DND-41 (cell line): ENCODE results near the gene CCL13.
"Not testable (repeated sequence)": the region's sequence is repeated elsewhere in the genome, so short reads cannot be mapped to it uniquely, and the experiment has no call there.

Experiments used
- ATAC-seq: fragments of 200-7000 bp; cut with Tn5 transposase; 3 replicates; pipeline ENCODE4 v1.9.1; 2021; ENCODE audit warnings: low read depth; ENCODE audit not compliant: insufficient read depth
- DNase-seq: peaks from one replicate; pipeline ENCODE4 v3.0.0-alpha.2; 2020
- H2AFZ ChIP-seq: 2 replicates; pipeline ENCODE4 v1.6.0; 2012; ENCODE audit warnings: low read depth, low read length
- H3K27ac ChIP-seq: 2 replicates; pipeline ENCODE4 v1.5.1; 2012; ENCODE audit warnings: low read length, inconsistent platforms
- H3K27me3 ChIP-seq: fragments of 200-600 bp; sonication (generic); 2 replicates; pipeline ENCODE4 v1.6.0; 2012; ENCODE audit warnings: low read length, mild to moderate bottlenecking, inconsistent platforms; ENCODE audit not compliant: insufficient read depth, poor library complexity
- H3K36me3 ChIP-seq: 2 replicates; pipeline ENCODE4 v1.5.1; 2012; ENCODE audit warnings: low read length, inconsistent platforms; ENCODE audit not compliant: insufficient read depth
- H3K4me1 ChIP-seq: 2 replicates; pipeline ENCODE4 v1.5.1; 2012; ENCODE audit warnings: mild to moderate bottlenecking, low read length; ENCODE audit not compliant: insufficient read depth
- H3K4me2 ChIP-seq: 2 replicates; pipeline ENCODE4 v1.6.0; 2012; ENCODE audit warnings: mild to moderate bottlenecking, moderate library complexity, low read length, inconsistent platforms; ENCODE audit not compliant: insufficient read depth
- H3K4me3 ChIP-seq, 2 experiments: fragments of 200-600 bp in 1 of 2; shearing (Covaris generic) in 1 of 2; 2 replicates each; pipeline ENCODE4 v1.5.1; 2012 to 2016; ENCODE audit warnings: inconsistent platforms in 2 of 2, low read length in 2 of 2, mild to moderate bottlenecking in 2 of 2, low read depth in 1 of 2, moderate library complexity in 1 of 2
- H3K79me2 ChIP-seq: 2 replicates; pipeline ENCODE4 v1.6.0; 2012; ENCODE audit warnings: low read length, inconsistent platforms; ENCODE audit not compliant: insufficient read depth
- H3K9ac ChIP-seq: 2 replicates; pipeline ENCODE4 v1.6.0; 2012; ENCODE audit warnings: low read depth, mild to moderate bottlenecking, inconsistent platforms, low read length, moderate library complexity
- H3K9me3 ChIP-seq: 2 replicates; pipeline ENCODE4 v1.5.1; 2012; ENCODE audit warnings: low read length, moderate library complexity, mild to moderate bottlenecking, inconsistent platforms; ENCODE audit not compliant: insufficient read depth, severe bottlenecking
- H4K20me1 ChIP-seq: 2 replicates; pipeline ENCODE4 v1.6.0; 2012; ENCODE audit warnings: low read length; ENCODE audit not compliant: insufficient read depth
- EZH2 ChIP-seq: IDR thresholded peaks from 3 replicates; pipeline ENCODE4 v1.6.1; 2012; ENCODE audit warnings: borderline replicate concordance, low read depth, mild to moderate bottlenecking, moderate library complexity, low read length, inconsistent platforms; ENCODE audit not compliant: severe bottlenecking
- TF ChIP-seq, protein P1 (sequence below): IDR thresholded peaks from 2 replicates; pipeline ENCODE4 v1.5.1; 2012; ENCODE audit warnings: borderline replicate concordance, low read length, moderate library complexity, mild to moderate bottlenecking; ENCODE audit not compliant: poor library complexity, severe bottlenecking; ENCODE audit errors: extremely low read depth

Gene CCL13

GRCh38 chr17:34318474-34318873 lies 37.8 kb upstream of the CCL13 start:
- peak; percentile 25 for DNase-seq

DNA sequence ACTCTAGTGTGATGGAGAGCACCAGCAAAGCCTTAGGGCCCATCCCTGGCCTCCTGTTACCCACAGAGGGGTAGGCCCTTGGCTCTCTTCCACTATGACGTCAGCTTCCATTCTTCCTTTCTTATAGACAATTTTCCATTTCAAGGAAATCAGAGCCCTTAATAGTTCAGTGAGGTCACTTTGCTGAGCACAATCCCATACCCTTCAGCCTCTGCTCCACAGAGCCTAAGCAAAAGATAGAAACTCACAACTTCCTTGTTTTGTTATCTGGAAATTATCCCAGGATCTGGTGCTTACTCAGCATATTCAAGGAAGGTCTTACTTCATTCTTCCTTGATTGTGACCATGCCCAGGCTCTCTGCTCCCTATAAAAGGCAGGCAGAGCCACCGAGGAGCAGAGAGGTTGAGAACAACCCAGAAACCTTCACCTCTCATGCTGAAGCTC lies 37.2 kb upstream of the CCL13 start, which contains the start of gene CCL8:
CCL8 (plus strand) TSS at position 397 of the 445 bp plus-strand sequence. CDS start 67 bp downstream, outside the sequence.
- Histone ChIP-seq H4K20me1 (no peaks in the 10 kb centered on the region), H2AFZ (no peak within 1 kb of the TSS), H3K9me3 (no peaks in the 10 kb centered on the region), H3K4me1 (no peaks in the 10 kb centered on the region), H3K79me2 (no peaks in the 10 kb centered on the region), H3K27me3 (peaks cover 9% of the 10 kb centered on the region), H3K36me3 (no peaks in the 10 kb centered on the region), H3K9ac (no peak within 1 kb of the TSS), H3K27ac (no peak within 1 kb of the TSS), H3K4me2 (no peak within 1 kb of the TSS), H3K4me3 (no peak within 1 kb of the TSS)
- ATAC-seq (no peak), DNase-seq (no peak)
- TF ChIP-seq EZH2: no peak

More at GRCh38 chr17:34318474-34318873, 37.8 kb upstream of the CCL13 start:
- ATAC-seq: no peak
- Histone ChIP-seq H3K27ac (no peak overlapping the region), H3K4me3 (no peak overlapping the region), H3K79me2 (no peaks in the 10 kb centered on the region), H4K20me1 (no peaks in the 10 kb centered on the region), H3K4me1 (no peaks in the 10 kb centered on the region), H3K36me3 (no peaks in the 10 kb centered on the region), H3K9ac (no peak overlapping the region), H3K27me3 (peaks cover 12% of the 10 kb centered on the region), H3K4me2 (no peak overlapping the region), H2AFZ (no peak overlapping the region), H3K9me3 (no peaks in the 10 kb centered on the region)
- TF ChIP-seq, protein P1, sequence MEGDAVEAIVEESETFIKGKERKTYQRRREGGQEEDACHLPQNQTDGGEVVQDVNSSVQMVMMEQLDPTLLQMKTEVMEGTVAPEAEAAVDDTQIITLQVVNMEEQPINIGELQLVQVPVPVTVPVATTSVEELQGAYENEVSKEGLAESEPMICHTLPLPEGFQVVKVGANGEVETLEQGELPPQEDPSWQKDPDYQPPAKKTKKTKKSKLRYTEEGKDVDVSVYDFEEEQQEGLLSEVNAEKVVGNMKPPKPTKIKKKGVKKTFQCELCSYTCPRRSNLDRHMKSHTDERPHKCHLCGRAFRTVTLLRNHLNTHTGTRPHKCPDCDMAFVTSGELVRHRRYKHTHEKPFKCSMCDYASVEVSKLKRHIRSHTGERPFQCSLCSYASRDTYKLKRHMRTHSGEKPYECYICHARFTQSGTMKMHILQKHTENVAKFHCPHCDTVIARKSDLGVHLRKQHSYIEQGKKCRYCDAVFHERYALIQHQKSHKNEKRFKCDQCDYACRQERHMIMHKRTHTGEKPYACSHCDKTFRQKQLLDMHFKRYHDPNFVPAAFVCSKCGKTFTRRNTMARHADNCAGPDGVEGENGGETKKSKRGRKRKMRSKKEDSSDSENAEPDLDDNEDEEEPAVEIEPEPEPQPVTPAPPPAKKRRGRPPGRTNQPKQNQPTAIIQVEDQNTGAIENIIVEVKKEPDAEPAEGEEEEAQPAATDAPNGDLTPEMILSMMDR: no peak
- TF ChIP-seq EZH2: no peak

- Histone ChIP-seq H3K9me3 (no peaks in the 10 kb centered on the region), H3K79me2 (no peaks in the 10 kb centered on the region), H3K4me3 (no peak overlapping the region), H3K27ac (no peak overlapping the region), H3K36me3 (no peaks in the 10 kb centered on the region), H3K4me1 (no peaks in the 10 kb centered on the region), H4K20me1 (no peaks in the 10 kb centered on the region), H3K4me2 (no peak overlapping the region), H3K9ac (no peak overlapping the region), H2AFZ (no peak overlapping the region), H3K27me3 (peaks cover 4% of the 10 kb centered on the region)
- TF ChIP-seq, protein P1: no peak
- no peak for TF ChIP-seq EZH2
- DNase-seq (no peak), ATAC-seq (no peak)
Measured at GRCh38 chr17:34321964-34322363, 34.3 kb upstream of the CCL13 start.

DNA sequence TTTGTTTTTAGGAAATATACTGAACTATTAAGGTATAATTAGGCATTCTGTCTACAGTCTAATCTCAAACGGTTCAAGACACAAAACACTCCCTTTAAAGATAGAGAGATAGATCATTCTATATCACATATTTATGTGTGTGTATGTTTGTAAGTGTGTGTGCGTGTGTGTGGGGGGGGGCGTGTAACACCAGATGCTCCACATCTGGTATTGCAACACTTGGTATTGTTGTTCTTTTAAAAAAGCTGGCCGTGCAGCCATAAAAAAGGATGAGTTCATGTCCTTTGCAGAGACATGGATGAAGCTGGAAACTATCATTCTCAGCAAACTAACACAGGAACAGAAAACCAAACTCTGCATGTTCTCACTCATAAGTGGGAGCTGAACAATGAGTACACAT lies 28.7 kb upstream of the CCL13 start:
- H3K4me1 ChIP-seq, H3K27ac ChIP-seq, H3K4me2 ChIP-seq, H3K4me3 ChIP-seq, H3K27me3 ChIP-seq, H3K9ac ChIP-seq, H2AFZ ChIP-seq, H3K9me3 ChIP-seq, H4K20me1 ChIP-seq, H3K79me2 ChIP-seq, DNase-seq, H3K36me3 ChIP-seq, ATAC-seq: not testable (repeated sequence)
